Measurements from ENCODE around the gene OSTM1. TPM values are rescaled to one million over a fixed set of nuclear protein-coding genes. Genes with fewer than 3 reads are reported as not detected.

OSTM1 gene
- polyA plus RNA-seq, 1 donor from 2014 or later: 54.7 TPM

DNA sequence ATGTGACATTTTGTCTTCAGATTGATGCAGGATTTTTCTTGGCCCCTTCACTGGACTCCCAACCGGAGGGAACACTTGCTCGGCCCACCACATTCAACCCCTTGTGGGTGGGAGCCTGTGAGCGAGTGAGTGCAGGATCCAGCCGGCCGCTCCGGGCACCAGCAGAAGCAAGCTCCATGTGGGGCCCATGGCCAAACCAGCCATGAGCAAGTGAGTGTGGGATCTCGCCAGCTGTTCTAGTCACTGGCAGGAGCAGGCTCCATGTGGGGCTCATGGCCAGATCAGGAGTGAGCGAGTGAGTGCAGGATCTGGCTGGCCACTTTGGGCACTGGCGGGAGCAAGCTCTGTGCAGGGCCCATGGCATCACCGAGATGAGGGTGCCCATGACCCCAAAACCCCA is 42.6 kb downstream of the OSTM1 start:
- Histone ChIP-seq H3K4me3 (ENCODE audit: low read length) (no peak overlapping the region), H2AFZ (ENCODE audit: low read depth, low read length) (no peak overlapping the region), H3F3A (ENCODE audit: insufficient read depth, low read length, poor library complexity, severe bottlenecking) (no peaks in the 10 kb centered on the region), H3K9me3 (ENCODE audit: low read length) (no peaks in the 10 kb centered on the region), H3K79me2 (replicated peaks; ENCODE audit: insufficient read depth, low read length) (no peaks in the 10 kb centered on the region), H3K36me3 (ENCODE audit: insufficient read depth, low read length) (no peaks in the 10 kb centered on the region), H3K9me2 (ENCODE audit: insufficient read depth, low read length) (no peaks in the 10 kb centered on the region), H3K27ac (ENCODE audit: low read length) (no peak overlapping the region), H3K4me2 (ENCODE audit: low read length) (no peak overlapping the region), H3K9ac (ENCODE audit: low read length) (no peak overlapping the region), H4K20me1 (ENCODE audit: insufficient read depth) (no peaks in the 10 kb centered on the region), H3K27me3 (ENCODE audit: insufficient read depth, low read depth, low read length) (no peaks in the 10 kb centered on the region)
- TF ChIP-seq, protein P1, sequence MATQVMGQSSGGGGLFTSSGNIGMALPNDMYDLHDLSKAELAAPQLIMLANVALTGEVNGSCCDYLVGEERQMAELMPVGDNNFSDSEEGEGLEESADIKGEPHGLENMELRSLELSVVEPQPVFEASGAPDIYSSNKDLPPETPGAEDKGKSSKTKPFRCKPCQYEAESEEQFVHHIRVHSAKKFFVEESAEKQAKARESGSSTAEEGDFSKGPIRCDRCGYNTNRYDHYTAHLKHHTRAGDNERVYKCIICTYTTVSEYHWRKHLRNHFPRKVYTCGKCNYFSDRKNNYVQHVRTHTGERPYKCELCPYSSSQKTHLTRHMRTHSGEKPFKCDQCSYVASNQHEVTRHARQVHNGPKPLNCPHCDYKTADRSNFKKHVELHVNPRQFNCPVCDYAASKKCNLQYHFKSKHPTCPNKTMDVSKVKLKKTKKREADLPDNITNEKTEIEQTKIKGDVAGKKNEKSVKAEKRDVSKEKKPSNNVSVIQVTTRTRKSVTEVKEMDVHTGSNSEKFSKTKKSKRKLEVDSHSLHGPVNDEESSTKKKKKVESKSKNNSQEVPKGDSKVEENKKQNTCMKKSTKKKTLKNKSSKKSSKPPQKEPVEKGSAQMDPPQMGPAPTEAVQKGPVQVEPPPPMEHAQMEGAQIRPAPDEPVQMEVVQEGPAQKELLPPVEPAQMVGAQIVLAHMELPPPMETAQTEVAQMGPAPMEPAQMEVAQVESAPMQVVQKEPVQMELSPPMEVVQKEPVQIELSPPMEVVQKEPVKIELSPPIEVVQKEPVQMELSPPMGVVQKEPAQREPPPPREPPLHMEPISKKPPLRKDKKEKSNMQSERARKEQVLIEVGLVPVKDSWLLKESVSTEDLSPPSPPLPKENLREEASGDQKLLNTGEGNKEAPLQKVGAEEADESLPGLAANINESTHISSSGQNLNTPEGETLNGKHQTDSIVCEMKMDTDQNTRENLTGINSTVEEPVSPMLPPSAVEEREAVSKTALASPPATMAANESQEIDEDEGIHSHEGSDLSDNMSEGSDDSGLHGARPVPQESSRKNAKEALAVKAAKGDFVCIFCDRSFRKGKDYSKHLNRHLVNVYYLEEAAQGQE (IDR thresholded peaks at IDR 0.05; ENCODE audit: borderline replicate concordance): no peak

GRCh38 chr6:108030211-108030610 is 44.3 kb downstream of the OSTM1 start:
- Histone ChIP-seq H3K4me2 (ENCODE audit: low read length) (no peak overlapping the region), H3K4me3 (ENCODE audit: low read length) (no peak overlapping the region)
- TF ChIP-seq RAD21 (conservative IDR thresholded peaks at IDR 0.05) (no peak), EZH2 (IDR thresholded peaks at IDR 0.05; ENCODE audit: borderline replicate concordance, insufficient read depth, low read length, poor library complexity, severe bottlenecking) (no peak), EP300 (conservative IDR thresholded peaks at IDR 0.05; ENCODE audit: poor library complexity, severe bottlenecking) (no peak), POLR2AphosphoS5 (IDR thresholded peaks at IDR 0.05) (no peak), SMC3 (conservative IDR thresholded peaks at IDR 0.05; ENCODE audit: poor library complexity) (no peak), TAF1 (IDR thresholded peaks at IDR 0.05; ENCODE audit: low read depth) (no peak), CTCF (IDR thresholded peaks at IDR 0.05; ENCODE audit: poor library complexity, severe bottlenecking) (no peak), MXI1 (conservative IDR thresholded peaks at IDR 0.05; ENCODE audit: poor library complexity, severe bottlenecking) (no peak)
- TF ChIP-seq, protein P1 (IDR thresholded peaks at IDR 0.05; ENCODE audit: borderline replicate concordance): no peak

More at GRCh38 chr6:108030211-108030610, 44.3 kb downstream of the OSTM1 start:
- Histone ChIP-seq H2AFZ (ENCODE audit: low read depth, low read length) (no peak overlapping the region), H4K20me1 (ENCODE audit: insufficient read depth) (no peaks in the 10 kb centered on the region), H3K79me2 (replicated peaks; ENCODE audit: insufficient read depth, low read length) (no peaks in the 10 kb centered on the region), H3K27ac (ENCODE audit: low read length) (peak overlapping the region; percentile 46), H3K27me3 (ENCODE audit: insufficient read depth, low read depth, low read length) (no peaks in the 10 kb centered on the region), H3K9me2 (ENCODE audit: insufficient read depth, low read length) (no peaks in the 10 kb centered on the region), H3K9me3 (ENCODE audit: low read length) (no peaks in the 10 kb centered on the region), H3K36me3 (ENCODE audit: insufficient read depth, low read length) (no peaks in the 10 kb centered on the region), H3F3A (ENCODE audit: insufficient read depth, low read length, poor library complexity, severe bottlenecking) (no peaks in the 10 kb centered on the region), H3K9ac (ENCODE audit: low read length) (no peak overlapping the region)

All from neural cell (in vitro differentiated cells).